ENCODE results near the gene ZNF471.

- TF ChIP-seq, protein P1, sequence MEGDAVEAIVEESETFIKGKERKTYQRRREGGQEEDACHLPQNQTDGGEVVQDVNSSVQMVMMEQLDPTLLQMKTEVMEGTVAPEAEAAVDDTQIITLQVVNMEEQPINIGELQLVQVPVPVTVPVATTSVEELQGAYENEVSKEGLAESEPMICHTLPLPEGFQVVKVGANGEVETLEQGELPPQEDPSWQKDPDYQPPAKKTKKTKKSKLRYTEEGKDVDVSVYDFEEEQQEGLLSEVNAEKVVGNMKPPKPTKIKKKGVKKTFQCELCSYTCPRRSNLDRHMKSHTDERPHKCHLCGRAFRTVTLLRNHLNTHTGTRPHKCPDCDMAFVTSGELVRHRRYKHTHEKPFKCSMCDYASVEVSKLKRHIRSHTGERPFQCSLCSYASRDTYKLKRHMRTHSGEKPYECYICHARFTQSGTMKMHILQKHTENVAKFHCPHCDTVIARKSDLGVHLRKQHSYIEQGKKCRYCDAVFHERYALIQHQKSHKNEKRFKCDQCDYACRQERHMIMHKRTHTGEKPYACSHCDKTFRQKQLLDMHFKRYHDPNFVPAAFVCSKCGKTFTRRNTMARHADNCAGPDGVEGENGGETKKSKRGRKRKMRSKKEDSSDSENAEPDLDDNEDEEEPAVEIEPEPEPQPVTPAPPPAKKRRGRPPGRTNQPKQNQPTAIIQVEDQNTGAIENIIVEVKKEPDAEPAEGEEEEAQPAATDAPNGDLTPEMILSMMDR (IDR thresholded peaks at IDR 0.05) = no peak
- TF ChIP-seq POLR2A (IDR thresholded peaks at IDR 0.05) = no peak
Observed at GRCh38 chr19:56476093-56476492, 31.6 kb upstream of the ZNF471 start.
